Psoas muscle (tissue), 8 donors: Measurements from ENCODE around the gene TMEM247. TPM values are rescaled to one million over a fixed set of nuclear protein-coding genes. Genes with fewer than 3 reads are reported as not detected.

Source experiments
- ATAC-seq, 4 donors: fragments of 200-7000 bp; cut with Tn5 transposase; one replicate each; pipeline ENCODE4 v1.9.1; 2020; ENCODE audit warnings: moderate library complexity in 3 of 4, mild to moderate bottlenecking in 2 of 4
- DNase-seq, 2 donors: peaks; one replicate each; pipeline ENCODE4 v3.0.0-alpha.2; 2020
- H3K27ac ChIP-seq: fragments of 200-600 bp; one replicate; pipeline ENCODE4 v1.8.0; 2022
- H3K27me3 ChIP-seq, 3 donors: fragments of 200-600 bp in 1 of 3; one replicate each; pipeline versions ENCODE4 v1.6.1 to v1.8.0; 2013 to 2022; ENCODE audit warnings: low read length in 2 of 3, mild to moderate bottlenecking in 2 of 3, moderate library complexity in 1 of 3; ENCODE audit not compliant: insufficient read depth in 3 of 3
- H3K36me3 ChIP-seq, 2 donors: fragments of 200-600 bp in 1 of 2; one replicate each; pipeline versions ENCODE4 v1.6.1 to v1.8.0; 2013 to 2022; ENCODE audit warnings: low read depth in 1 of 2, mild to moderate bottlenecking in 1 of 2, moderate library complexity in 1 of 2; ENCODE audit not compliant: insufficient read depth in 1 of 2
- H3K4me1 ChIP-seq: fragments of 200-600 bp; one replicate; pipeline ENCODE4 v1.8.0; 2022
- H3K4me3 ChIP-seq: fragments of 200-600 bp; one replicate; pipeline ENCODE4 v1.8.0; 2022; ENCODE audit warnings: mild to moderate bottlenecking
- H3K9me3 ChIP-seq: fragments of 200-600 bp; one replicate; pipeline ENCODE4 v1.8.0; 2022
- CTCF ChIP-seq: fragments of 200-600 bp; IDR thresholded peaks from one replicate; pipeline ENCODE4 v1.8.0; 2022; ENCODE audit warnings: antibody characterized with exemption
- WGBS, 3 donors: extraction: QIAGEN DNeasy Blood & Tissue Kit; methylation state at CpG; one replicate each; pipeline versions ENCODE4 v1.1.6 to v1.1.7; 2013; 5-methylcytosine and 5-hydroxymethylcytosine counted together
- intact Hi-C, 2 donors: fragments of 100-400 bp; cut with DNase I; formaldehyde crosslinking; loops; one replicate each; pipeline versions ENCODE4 v1.11.0 to v1.14.2; 2022
- polyA plus RNA-seq, 3 donors: library from polyadenylated mRNA; stranded (reverse); fragments of 200-250 nt; gene quantifications; one replicate each; pipeline ENCODE4 v1.2.3, GENCODE V29; 2013
- total RNA-seq, 4 donors: library from RNA; stranded (reverse); fragmentation: NEBNext Ultra II Directional in 2 of 4; extraction: Animal tissue kit (Norgen Biotek cat#: 25700) in 2 of 4; gene quantifications; one replicate each; pipeline versions ENCODE4 v1.2.1 to v1.2.4, GENCODE V29; 2021 to 2023
- donor health status: healthy with polysubstance abuse.
- donor health status: DM: no; HTN: no; CAD: no; lungs with moderate emphysema.
- donor health status: Bipolar disorder and iron deficiency.
- donor health status: healthy.
- donor health status: DM: yes; HTN: yes; CAD: no.
- donor health status: DM: no; HTN: no; CAD: no.
- donor health status: DM: no; HTN: no; CAD: no.
- donor health status: DM: yes; HTN: yes; CAD: no.

The TMEM247 gene
- total and polyA plus RNA-seq, 7 donors = not detected

- H3K4me1 ChIP-seq = no peaks in the 10 kb centered on the region
- DNase-seq (no peak), ATAC-seq (no peak)
- H3K27me3 ChIP-seq = no peaks in the 10 kb centered on the region
- H3K4me3 ChIP-seq = no peak overlapping the region
- no peak overlapping the region for H3K27ac ChIP-seq
- intact Hi-C loops = no loop called here
- no peak for TF ChIP-seq CTCF
- H3K9me3 ChIP-seq = no peaks in the 10 kb centered on the region
- no peaks in the 10 kb centered on the region for H3K36me3 ChIP-seq
- WGBS, 3 donors = 88 to 92% (median 89%) methylated on average over 10 of the region's 10 CpGs
Measured at GRCh38 chr2:46477925-46478324, 1.4 kb upstream of the TMEM247 start.

- Histone ChIP-seq H3K36me3 (no peaks in the 10 kb centered on the region), H3K9me3 (no peaks in the 10 kb centered on the region), H3K27ac (no peak overlapping the region), H3K4me3 (no peak overlapping the region), H3K4me1 (peaks cover 6% of the 10 kb centered on the region), H3K27me3 (no peaks in the 10 kb centered on the region)
- TF ChIP-seq CTCF = no peak
- intact Hi-C loops = no loop called here
- ATAC-seq = no peak
- DNase-seq = no peak
- 83 to 86% (median 85%) methylated on average over 24 of the region's 24 CpGs for WGBS, 3 donors
Measured at GRCh38 chr2:46480562-46480961, 1.2 kb downstream of the TMEM247 start.

GRCh38 chr2:46481198-46482193 is 2.1 kb downstream of the TMEM247 start:
- Histone ChIP-seq H3K36me3 (no peaks in the 10 kb centered on the region), H3K4me1 (peaks cover 9% of the 10 kb centered on the region), H3K27ac (no peak overlapping the region), H3K4me3 (no peak overlapping the region), H3K9me3 (no peaks in the 10 kb centered on the region), H3K27me3 (no peaks in the 10 kb centered on the region)
- intact Hi-C loops = no loop called here
- 80 to 81% (median 81%) methylated on average over 6 of the region's 6 CpGs for WGBS, 3 donors
- TF ChIP-seq CTCF = no peak
- ATAC-seq (no peak), DNase-seq (no peak)

- TF ChIP-seq CTCF = no peak
Measured at GRCh38 chr2:46482490-46482889, 3.1 kb downstream of the TMEM247 start.

More at GRCh38 chr2:46482490-46482889, 3.1 kb downstream of the TMEM247 start:
- no peaks in the 10 kb centered on the region for H3K36me3 ChIP-seq
- no peaks in the 10 kb centered on the region for H3K9me3 ChIP-seq
- peaks cover 9% of the 10 kb centered on the region for H3K4me1 ChIP-seq
- no peak overlapping the region for H3K4me3 ChIP-seq
- intact Hi-C loops = no loop called here
- 83 to 87% (median 86%) methylated on average over 4 of the region's 4 CpGs for WGBS, 3 donors
- no peak overlapping the region for H3K27ac ChIP-seq
- ATAC-seq (no peak), DNase-seq (no peak)
- H3K27me3 ChIP-seq = no peaks in the 10 kb centered on the region
